ENCODE data around the gene BCR.

BCR gene

DNA sequence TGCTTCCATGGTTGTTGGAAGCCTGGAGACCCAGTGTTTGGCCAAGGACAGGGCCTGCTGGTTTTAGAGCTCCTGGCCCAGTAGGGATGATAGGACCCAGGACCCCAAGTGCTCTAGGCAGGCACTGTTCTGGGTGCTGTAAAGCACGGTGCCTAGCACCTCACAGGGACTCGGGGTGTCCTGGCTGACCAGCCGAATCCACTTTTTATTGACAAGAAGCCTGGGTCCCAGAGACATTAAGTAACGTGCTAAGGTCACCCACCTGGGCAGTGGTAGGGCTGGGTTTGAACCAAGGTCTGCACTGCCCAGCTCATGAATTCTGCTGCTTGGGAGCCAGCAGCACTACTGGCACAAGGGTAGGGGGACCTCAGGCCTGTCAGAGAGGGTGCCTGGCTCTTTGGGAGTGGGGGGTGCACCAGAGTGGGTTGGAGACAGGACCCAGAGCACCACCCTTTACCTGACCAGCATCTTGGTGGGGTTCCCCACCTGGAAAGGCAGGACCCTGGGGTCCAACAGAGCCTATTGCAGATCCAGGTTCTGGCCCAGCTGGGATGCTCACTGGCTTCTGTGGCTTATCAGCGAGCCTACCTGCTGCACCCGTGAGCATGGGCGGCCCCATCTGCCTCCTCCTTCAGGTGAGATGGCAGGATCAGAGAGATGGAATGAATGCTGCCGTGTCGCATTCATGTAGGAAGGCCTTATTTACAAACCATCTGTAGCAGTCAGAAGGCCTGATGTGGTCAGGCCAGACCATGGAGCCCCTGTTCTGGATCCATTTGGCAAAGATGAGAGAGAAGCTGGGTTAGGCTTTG is 52.0 kb downstream of the BCR start:
- no peak for DNase-seq

GRCh38 chr22:23233084-23233531 is 52.8 kb downstream of the BCR start:
- DNase-seq: no peak

- DNase-seq: no peak
These were observed 53.6 kb downstream of the BCR start for GRCh38 chr22:23233752-23234408.

GRCh38 chr22:23234409-23235161 is 54.3 kb downstream of the BCR start:
- DNase-seq: no peak

- no peak for DNase-seq
These were observed 55.1 kb downstream of the BCR start for GRCh38 chr22:23235425-23235824.

- no peak for DNase-seq
These were observed 55.7 kb downstream of the BCR start for GRCh38 chr22:23236026-23236425.

DNA sequence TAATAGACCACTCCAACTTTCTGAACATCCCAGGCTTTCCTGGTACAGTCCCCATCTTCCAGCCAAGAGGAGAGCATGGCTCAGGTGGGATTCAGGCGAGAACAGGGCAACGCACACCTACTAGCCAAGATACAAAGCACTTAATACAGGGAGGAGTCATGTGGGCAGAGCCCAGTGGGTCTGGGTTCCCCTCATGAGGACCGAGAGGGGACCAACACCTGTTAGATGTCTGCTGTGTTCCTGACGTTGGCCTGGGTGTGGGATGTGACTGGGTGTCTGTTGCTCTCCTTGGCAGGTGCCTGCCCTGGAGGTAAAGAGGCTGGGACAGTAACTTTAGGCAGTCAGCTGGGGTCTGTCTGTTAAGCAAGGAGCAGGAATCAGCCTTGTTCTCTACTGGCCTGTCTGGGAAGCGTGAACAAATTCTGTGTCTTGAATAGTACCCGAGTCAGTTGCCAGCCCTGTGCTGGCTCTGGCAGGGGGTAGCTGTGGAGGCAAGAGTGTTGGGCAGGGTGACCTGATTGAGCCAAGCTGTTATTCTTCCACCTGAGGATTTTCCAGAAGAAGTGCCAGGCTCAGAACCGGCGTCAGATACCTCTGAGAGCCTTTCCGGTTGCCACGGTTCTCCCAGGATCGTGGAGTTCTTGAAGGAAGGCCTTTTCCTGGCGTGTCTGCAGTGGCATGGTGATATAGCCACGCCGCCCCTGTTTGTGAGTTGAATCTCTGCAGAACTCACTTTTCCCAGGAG is 56.3 kb downstream of the BCR start:
- DNase-seq: no peak

GRCh38 chr22:23237201-23237798 is 57.0 kb downstream of the BCR start:
- no peak for DNase-seq

GRCh38 chr22:23237841-23238240 is 57.5 kb downstream of the BCR start:
- no peak for DNase-seq

DNA sequence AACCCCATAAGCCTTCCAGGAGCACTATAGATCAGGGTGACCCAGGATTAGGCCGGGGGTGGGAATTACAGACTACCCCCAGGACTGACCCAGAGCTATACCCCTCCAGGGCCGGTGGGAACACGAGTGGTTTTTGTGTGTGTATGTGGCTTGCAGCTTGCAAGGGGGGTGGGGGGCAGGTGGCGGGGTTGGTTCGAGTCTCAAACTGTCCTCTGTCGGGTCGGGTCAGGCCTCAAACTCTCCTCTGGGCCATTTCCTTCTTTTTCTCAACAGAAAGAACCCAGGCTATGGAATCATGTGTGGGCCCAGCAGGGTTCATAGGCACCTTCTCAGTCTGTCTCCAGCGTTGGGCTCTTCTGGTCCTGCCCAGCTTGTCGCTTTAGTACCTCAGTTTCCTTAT is 58.4 kb downstream of the BCR start:
- no peak for DNase-seq

DNA sequence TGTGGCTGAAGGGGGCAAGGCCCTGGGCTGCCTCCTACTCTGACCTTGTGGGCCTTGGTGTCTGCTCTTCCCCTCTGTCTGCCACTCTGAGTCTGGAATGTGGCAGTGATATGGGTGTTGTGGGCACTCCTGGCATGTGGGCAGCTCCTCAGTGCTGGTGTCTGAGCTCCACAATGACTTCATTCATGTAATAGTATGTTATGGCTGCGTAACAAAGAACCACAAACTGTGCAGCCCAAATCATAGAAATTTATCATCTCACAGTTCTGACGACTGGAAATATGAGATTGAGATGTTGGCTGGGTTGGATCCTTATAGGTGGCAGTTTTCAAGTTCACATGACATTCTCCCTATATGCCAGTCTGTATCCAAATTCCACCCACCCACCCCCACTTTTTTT is 59.1 kb downstream of the BCR start:
- DNase-seq: no peak

- DNase-seq: peak; percentile 52
These were observed 60.5 kb downstream of the BCR start for GRCh38 chr22:23240639-23241389.

- no peak for DNase-seq
These were observed 61.5 kb downstream of the BCR start for GRCh38 chr22:23241562-23242472.

DNA sequence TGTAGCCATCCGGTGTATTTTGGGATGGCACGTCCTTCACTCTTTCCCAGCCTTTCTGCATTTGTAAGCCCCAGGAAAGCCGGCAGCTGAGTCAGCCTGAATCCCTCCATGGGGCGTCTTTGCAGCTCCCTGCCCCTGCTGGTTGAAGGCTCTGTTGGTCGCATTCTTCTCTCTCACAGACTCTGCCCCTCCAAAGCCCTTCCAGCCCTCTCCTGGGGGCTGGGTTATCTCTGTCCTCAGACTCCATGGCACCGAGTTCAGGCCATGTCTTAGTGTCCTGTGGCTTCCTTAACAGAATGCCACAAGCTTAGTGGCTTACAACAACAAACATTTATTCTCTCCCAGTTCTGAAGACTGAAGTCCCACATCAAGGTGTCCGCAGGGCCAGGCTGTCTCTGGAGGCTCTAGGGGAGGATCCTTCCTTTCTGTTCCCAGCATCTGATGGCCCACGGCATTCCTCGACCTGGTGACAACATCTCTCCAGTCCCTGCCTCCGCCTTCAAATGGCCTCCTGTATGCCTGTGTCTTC is 62.2 kb downstream of the BCR start:
- DNase-seq: no peak

- DNase-seq: peak; percentile 69
These were observed 62.8 kb downstream of the BCR start for GRCh38 chr22:23243006-23243573.

GRCh38 chr22:23243859-23244689 is 63.8 kb downstream of the BCR start:
- DNase-seq: no peak

- DNase-seq: no peak
These were observed 64.4 kb downstream of the BCR start for GRCh38 chr22:23244690-23245044.

GRCh38 chr22:23245045-23245798 is 64.9 kb downstream of the BCR start:
- no peak for DNase-seq

DNA sequence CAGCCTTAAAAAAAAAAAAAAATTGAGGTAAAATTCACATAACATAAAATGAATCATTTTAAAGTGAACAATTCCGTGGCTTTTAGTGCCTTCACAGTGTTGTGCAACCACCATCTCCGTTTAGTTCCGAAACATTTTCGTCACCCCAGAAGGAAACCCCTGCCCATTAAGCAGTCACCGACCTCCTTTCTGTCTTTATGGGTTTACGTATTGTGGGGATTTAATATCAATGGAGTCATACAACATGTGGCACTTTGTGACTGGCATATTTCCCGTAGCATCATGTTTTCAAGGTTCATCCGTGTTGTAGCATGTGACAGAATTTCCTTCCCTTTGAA is 65.5 kb downstream of the BCR start:
- DNase-seq: no peak

Measured in activated T-cell treated with anti-CD3 and anti-CD28 coated beads, Interleukin-2, amount 50 U/mL, for 1 hour (primary cell).